Measurements from ENCODE around the gene PCDHB11. TPM values are rescaled to one million over a fixed set of nuclear protein-coding genes. Genes with fewer than 3 reads are reported as not detected.

The PCDHB11 gene
- total and polyA plus RNA-seq, 2 of the 8 experiments (the other 6 are each of a cell fraction or from before 2014, with no cell fraction given): 0.50 to 0.86 TPM

GRCh38 chr5:141199359-141200235 lies at the start of gene PCDHB11 (continued):
- no peak for TF ChIP-seq CHD7 (IDR thresholded peaks at IDR 0.05; ENCODE audit: insufficient replicate concordance, low read length)
